GM10248 (cell line): Measurements from ENCODE around the gene ATP10B.

Experiments used
- CTCF ChIA-PET: fragments of 300-600 bp; sonication (Branson Sonifier 250); formaldehyde crosslinking; extraction: SDS; loops from one replicate; lab custom pipeline; 2021; ENCODE audit warnings: antibody characterized with exemption; lab: Yijun Ruan, JAX
- POLR2A ChIA-PET: fragments of 350-650 bp; sonication (Branson Sonifier 250); formaldehyde crosslinking; extraction: SDS; loops from one replicate; lab custom pipeline; 2020; ENCODE audit warnings: antibody characterized with exemption; lab: Yijun Ruan, JAX
- DNase-seq: peaks from one replicate; pipeline ENCODE4 v3.0.0; 2012; ENCODE audit errors: extremely low spot score
- CTCF ChIP-seq: IDR thresholded peaks from 2 replicates; pipeline ENCODE4 v1.5.1; 2012; ENCODE audit warnings: mild to moderate bottlenecking, low read depth; ENCODE audit errors: extremely low read depth, missing control alignments, control extremely low read depth

Gene ATP10B

GRCh38 chr5:160649304-160649703, 202.7 kb downstream of the ATP10B start:
- peak; percentile 39 for TF ChIP-seq CTCF

GRCh38 chr5:160646033-160646432, 206.0 kb downstream of the ATP10B start:
- TF ChIP-seq CTCF = no peak
- no peak for DNase-seq
- CTCF ChIA-PET = interaction anchor here (1.1 kb wide), 1 partner anchor 20 kb away, joined by 3 read pairs; no protein-coding TSS in a partner anchor
- POLR2A ChIA-PET = no interaction called here

More at GRCh38 chr5:160649304-160649703, 202.7 kb downstream of the ATP10B start:
- CTCF ChIA-PET = interaction anchor here (1.3 to 2.4 kb wide), 2 partner anchors 9 to 210 kb away, joined by 4 to 7 read pairs; no protein-coding TSS in a partner anchor
- POLR2A ChIA-PET = no interaction called here
- DNase-seq = no peak

- POLR2A ChIA-PET = no interaction called here
- no peak for DNase-seq
- CTCF ChIA-PET = no interaction called here
These were observed 208.3 kb downstream of the ATP10B start for GRCh38 chr5:160643616-160644240.

DNA sequence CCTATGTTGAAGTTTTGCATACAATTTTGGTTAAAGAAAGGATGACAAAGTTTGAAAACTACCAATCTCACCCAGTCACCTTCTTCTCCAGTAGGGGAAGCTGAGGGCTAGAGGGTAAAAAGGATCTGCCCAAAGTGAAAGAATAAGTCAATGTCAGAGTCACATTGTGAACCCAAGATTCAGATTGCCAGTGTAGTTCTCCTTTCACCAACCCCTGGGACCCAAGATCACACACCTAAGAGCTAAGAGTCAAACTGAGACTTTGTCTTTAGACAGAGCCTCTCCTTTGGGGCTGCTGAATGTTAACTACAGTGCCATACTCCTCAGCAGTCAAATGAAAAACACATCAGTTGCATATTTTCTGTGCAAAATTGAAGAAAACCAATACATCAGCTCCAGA, 210.6 kb downstream of the ATP10B start:
- ChIA-PET CTCF (interaction anchor here (1.3 to 1.9 kb wide), 2 partner anchors 8 to 9 kb away, joined by 3 to 7 read pairs; no protein-coding TSS in a partner anchor), POLR2A (no interaction called here)
- TF ChIP-seq CTCF = no peak
- DNase-seq = no peak

More at GRCh38 chr5:160643616-160644240, 208.3 kb downstream of the ATP10B start:
- no peak for TF ChIP-seq CTCF

DNA sequence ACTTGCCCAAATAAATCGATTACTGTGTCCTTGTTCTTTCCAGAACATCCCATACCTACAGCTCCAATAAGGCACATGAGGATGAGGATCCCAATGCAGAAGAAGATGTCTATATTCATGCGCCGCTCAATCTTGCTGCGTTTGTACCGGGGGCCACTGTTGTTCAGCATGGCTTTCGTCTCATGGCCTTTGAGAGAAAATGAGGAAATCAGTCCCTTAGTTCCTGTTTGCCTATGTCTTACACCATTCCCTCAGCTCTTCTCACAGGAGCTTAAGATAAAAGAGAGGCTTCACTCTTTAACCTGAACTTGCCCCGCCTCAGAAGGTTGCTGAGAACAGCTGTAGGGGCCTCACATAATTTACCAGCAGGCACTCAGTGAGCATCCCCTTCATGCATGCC, 211.6 kb downstream of the ATP10B start:
- DNase-seq = no peak
- POLR2A ChIA-PET = no interaction called here
- no peak for TF ChIP-seq CTCF
- CTCF ChIA-PET = interaction anchor here (1.2 to 2.0 kb wide), 4 partner anchors 8 to 11 kb away, joined by 3 to 7 read pairs (median 5); no protein-coding TSS in a partner anchor

DNA sequence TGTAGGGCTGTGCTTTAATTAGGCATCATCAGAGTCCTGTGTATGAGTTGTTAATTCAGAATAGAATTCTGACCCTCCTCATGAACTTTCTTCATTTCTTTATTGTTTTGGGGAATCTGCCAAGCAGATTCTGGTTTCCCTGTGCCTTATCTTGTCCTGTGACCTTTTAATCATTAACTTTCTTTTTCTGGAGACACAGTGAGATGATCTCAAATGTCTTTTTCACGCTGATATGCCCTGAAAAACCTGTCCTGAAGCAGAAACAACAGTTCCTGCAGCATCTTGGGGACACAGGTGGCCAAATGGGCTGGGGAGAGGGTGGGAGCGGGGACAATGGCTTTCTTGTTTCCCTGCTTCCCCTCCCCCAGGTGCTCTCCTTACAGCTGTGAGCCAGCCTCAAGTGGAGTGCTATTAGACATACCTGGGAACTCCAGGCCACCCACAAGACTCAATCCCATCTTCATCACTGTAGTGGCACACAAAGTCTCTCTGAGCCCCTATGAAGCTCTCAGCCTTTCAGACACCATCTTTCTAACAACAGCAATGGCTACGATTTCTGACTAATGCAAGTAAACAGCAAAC, 213.8 kb downstream of the ATP10B start:
- CTCF ChIA-PET = interaction anchor here (1.0 kb wide), 1 partner anchor 9 kb away, joined by 3 read pairs; no protein-coding TSS in a partner anchor
- TF ChIP-seq CTCF = no peak
- POLR2A ChIA-PET = no interaction called here
- no peak for DNase-seq
